Kidney epithelial cell (primary cell): ENCODE data around the gene CENPO. TPM values are rescaled to one million over a fixed set of nuclear protein-coding genes. Genes with fewer than 3 reads are reported as not detected.
A peak's percentile ranks its signal among the peaks of the same experiment; 100 is the strongest.

Experiments
- DNase-seq: peaks from one replicate; pipeline ENCODE4 v3.0.0-alpha.2; 2010; ENCODE audit warnings: low read depth
- H3K27me3 ChIP-seq: 2 replicates; pipeline ENCODE4 v1.6.0; 2011; ENCODE audit warnings: low read length; ENCODE audit not compliant: control insufficient read depth, insufficient read depth
- H3K36me3 ChIP-seq: 2 replicates; pipeline ENCODE4 v1.5.1; 2011; ENCODE audit warnings: low read length; ENCODE audit not compliant: control insufficient read depth, insufficient read depth
- H3K4me3 ChIP-seq: 2 replicates; pipeline ENCODE4 v1.5.1; 2011; ENCODE audit warnings: low read depth, mild to moderate bottlenecking, control low read depth, low read length
- total RNA-seq: library from RNA; depleted of rRNA; stranded (reverse); fragments of >200 nt; gene quantifications from 2 replicates; pipeline ENCODE4 v1.2.3, GENCODE V29; 2015
- TF ChIP-seq, protein P1 (sequence below): IDR thresholded peaks from 2 replicates; pipeline ENCODE4 v1.5.1; 2011; ENCODE audit warnings: mild to moderate bottlenecking, moderate library complexity, low read length, control low read depth, inconsistent platforms; ENCODE audit not compliant: insufficient read depth, poor library complexity, severe bottlenecking

CENPO gene, protein sequence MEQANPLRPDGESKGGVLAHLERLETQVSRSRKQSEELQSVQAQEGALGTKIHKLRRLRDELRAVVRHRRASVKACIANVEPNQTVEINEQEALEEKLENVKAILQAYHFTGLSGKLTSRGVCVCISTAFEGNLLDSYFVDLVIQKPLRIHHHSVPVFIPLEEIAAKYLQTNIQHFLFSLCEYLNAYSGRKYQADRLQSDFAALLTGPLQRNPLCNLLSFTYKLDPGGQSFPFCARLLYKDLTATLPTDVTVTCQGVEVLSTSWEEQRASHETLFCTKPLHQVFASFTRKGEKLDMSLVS
- total RNA-seq = 8.5 and 10.9 TPM in 2 replicates

DNA sequence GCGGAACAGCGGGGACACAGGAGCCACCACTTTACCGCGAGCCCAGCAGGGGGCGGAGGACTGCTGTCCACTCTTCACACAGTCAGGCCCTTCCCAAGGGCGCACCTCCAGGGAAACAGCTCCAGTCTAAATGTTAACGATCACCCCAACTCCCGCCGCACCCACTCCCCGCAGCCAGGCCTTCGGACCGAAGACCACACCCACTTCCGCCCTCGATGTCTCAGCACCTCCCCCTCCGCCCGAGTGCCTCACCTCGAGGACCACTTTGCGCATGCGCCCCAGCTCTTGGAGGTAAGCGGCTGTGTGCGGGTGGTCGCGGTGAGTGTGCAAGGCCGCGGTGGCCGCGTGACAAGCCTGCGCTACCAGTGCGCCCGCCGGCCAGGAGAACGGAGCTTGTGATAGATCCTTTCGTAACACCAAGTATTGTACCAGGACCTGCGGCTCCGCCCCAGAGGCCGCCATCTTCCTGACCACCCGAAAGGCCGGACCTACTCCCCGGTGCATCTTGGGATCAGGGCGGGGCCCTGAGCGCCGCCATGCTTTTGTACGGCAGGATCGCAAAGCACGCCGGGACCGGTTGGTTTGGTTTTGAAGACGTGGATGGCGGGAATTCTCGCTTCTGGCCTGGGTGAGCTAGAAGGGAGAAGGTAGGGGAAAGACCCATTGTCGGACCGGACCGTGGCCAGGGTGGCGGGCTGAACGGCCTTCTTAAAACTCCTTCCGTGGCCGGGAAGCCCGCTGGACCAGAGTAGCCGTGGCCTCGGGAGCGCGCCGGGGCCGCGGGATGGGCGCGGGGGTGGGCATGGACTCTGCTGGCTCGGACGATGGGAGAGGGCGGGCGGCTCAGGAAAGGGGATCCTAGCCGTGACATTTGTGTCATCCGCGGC is at the start of gene CENPO, which contains the start of gene PTRHD1:
TSS of gene CENPO (plus strand) at position 552 of the 887 bp plus-strand sequence. CDS start 495 bp downstream, outside the sequence.
TSS of gene PTRHD1 (minus strand) at position 518 of the 887 bp plus-strand sequence. CDS start at position 504, 14 bp downstream.
- DNase-seq = peak; percentile 89
- Histone ChIP-seq H3K27me3 (no peaks in the 10 kb centered on the region), H3K4me3 (peak within 1 kb of the TSS; percentile 82), H3K36me3 (no peaks in the 10 kb centered on the region)
- TF ChIP-seq, protein P1, sequence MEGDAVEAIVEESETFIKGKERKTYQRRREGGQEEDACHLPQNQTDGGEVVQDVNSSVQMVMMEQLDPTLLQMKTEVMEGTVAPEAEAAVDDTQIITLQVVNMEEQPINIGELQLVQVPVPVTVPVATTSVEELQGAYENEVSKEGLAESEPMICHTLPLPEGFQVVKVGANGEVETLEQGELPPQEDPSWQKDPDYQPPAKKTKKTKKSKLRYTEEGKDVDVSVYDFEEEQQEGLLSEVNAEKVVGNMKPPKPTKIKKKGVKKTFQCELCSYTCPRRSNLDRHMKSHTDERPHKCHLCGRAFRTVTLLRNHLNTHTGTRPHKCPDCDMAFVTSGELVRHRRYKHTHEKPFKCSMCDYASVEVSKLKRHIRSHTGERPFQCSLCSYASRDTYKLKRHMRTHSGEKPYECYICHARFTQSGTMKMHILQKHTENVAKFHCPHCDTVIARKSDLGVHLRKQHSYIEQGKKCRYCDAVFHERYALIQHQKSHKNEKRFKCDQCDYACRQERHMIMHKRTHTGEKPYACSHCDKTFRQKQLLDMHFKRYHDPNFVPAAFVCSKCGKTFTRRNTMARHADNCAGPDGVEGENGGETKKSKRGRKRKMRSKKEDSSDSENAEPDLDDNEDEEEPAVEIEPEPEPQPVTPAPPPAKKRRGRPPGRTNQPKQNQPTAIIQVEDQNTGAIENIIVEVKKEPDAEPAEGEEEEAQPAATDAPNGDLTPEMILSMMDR = peak; percentile 84

DNA sequence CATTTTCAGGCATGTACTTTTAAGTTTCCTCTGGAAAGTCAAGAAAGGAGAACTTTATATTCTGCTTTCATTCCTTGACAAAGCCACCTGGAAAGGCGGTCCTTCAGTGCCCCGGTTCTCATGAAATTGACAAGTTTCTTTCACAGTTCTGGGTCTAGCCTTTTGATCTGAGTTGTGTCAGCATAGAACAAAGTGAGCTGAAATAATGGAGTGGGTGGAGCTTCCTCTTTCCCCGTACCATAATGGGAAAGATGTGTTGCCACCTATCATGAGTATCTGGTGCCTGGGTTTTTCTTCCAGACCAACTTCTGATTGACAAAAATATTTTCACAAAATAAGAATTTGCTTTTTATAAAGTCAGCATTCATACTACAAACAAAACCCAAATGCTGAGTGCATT is 49.3 kb upstream of the CENPO start:
- Histone ChIP-seq H3K27me3 (no peaks in the 10 kb centered on the region), H3K36me3 (no peaks in the 10 kb centered on the region), H3K4me3 (no peak overlapping the region)
- no peak for DNase-seq
- TF ChIP-seq, protein P1 = no peak

DNA sequence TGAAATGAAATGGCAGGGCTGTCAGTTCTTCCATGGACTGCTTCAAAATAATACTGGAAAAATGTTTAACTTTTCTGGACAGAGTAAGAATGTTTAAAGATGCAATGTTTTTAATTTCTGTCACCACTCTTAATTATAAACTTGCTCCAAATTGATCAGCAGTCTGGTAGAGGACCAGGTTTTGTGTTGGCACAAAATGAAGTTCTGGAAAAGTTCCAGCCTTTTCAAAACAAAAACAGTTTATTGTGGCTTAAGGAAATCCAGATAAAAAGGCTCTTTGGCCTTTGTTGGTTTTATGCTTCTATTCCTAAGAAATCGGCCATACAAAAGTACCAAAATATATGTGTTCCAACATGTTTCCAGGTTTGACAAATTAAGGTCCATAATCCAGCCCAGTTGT is 48.9 kb upstream of the CENPO start:
- H3K27me3 ChIP-seq = no peaks in the 10 kb centered on the region
- no peak for DNase-seq
- H3K36me3 ChIP-seq = no peaks in the 10 kb centered on the region
- no peak overlapping the region for H3K4me3 ChIP-seq
- TF ChIP-seq, protein P1 = no peak

DNA sequence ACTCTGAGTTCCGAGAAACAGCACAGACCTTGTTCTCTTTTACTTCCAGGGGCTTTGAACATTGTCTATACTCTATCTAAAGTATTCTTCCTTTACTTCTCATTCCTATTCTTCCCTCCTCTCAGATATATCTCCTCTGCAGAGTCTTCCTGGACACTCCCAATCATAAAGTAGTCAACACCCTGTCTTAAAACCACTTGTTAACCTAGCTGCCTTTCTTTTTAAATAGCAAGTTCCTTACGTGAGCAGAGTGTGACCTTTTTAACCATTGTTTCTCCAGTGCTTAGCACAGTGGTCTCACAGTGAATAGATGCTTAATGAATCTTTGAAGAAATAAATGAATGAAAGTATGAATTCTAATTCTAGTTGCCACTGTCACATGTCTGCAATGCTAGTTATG is 47.4 kb upstream of the CENPO start:
- no peaks in the 10 kb centered on the region for H3K27me3 ChIP-seq
- no peak for DNase-seq
- TF ChIP-seq, protein P1 = no peak
- no peak overlapping the region for H3K4me3 ChIP-seq
- H3K36me3 ChIP-seq = no peaks in the 10 kb centered on the region

DNA sequence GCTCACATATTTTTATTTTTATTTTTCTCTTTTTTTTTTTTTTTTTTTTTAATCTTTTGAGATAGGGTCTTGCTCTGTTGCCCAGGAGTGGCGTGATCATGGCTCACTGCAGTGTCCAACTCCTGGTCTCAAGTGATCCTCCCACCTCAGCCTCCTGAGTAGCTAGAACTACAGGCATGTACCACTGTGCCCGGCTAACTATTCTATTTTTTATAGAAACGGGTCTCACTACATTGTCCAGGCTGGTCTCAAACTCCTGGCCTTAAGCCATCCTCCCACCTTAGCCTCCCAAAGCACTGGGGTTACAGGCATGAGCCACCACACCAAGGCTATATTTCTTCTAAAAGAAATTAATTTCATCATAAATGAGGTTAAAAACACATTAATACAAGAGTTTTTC is 45.9 kb upstream of the CENPO start:
- no peak for DNase-seq

More for the DNA sequence above, 45.9 kb upstream of the CENPO start:
- TF ChIP-seq, protein P1 = no peak
- H3K4me3 ChIP-seq = no peak overlapping the region
- no peaks in the 10 kb centered on the region for H3K27me3 ChIP-seq
- H3K36me3 ChIP-seq = no peaks in the 10 kb centered on the region
